Measurements from ENCODE around the gene ITGB7.
"Not testable (repeated sequence)": the region's sequence is repeated elsewhere in the genome, so short reads cannot be mapped to it uniquely, and the experiment has no call there.

The ITGB7 gene

DNA sequence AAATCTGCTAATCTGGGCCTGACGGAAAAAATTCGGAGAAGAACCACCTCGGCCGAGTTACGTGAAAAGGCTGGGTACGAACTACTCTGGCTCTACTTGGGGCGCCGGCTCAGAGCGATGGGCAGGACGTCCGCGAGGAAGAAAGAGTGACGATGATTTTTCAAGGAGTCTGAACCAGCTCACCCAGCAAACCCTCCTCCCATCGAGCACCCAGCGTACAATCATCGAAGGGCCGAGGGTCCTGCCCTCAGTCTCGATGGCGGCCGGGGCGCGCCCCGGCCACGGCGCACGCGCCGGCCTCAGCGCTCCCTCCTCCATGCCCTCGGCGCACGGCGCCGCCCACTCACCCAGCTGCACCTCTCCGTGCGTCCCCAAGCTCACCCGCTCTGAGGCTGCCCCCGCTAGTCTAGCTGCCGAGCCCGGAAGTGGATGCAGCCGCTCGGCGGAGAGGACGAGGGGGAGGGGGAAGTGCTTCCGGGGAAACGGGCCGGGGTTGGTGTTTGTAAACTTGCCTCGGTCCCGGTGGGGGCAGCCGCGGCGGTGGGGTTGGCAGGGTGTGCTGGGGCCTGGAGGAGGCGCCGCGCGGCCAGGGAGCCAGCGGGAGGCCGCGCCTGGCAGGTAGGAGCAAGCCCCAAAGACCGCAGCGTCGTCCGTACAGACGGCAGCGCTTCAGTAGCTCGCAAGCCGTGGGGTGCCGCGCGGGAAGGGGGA lies 26.7 kb downstream of the ITGB7 start, which contains the start of the genes CSAD and ZNF740:
Gene CSAD, minus strand, starts transcription at position 706 of the 711 bp plus-strand sequence. CDS start 7,455 bp downstream, outside the sequence.
Gene ZNF740, plus strand, starts transcription at position 503 of the 711 bp plus-strand sequence. CDS start 1,262 bp downstream, outside the sequence.
- DNase-seq (ENCODE audit: low read depth in 2 of 2), result peak; percentile 94 to 98

DNA sequence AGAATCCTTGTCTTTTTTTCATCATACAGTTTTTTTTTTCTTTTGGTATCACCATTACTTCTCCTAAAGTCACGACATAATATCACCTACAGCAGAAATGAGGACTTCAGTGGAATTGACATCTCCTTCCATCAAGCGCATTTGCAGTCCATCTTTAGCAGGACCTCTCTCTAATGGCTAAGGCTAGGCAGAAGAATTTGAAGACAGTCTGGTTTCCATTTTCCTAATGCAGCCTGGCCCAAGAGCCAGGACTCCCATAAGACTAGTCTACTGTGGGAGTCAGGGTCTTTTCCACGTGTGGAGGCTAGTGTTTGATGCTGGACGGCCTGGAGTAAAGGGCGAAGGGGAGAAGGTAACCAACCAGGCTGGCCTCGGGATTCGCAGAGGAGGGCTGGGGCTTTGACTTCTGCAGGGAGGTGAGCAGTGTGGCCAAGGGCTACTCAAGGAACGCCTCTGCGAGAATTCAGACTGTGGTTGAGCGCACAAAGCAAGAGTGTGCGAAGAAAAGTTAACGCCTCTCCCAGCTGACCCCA lies 27.3 kb downstream of the ITGB7 start:
- no peak for DNase-seq (ENCODE audit: low read depth in 2 of 2)

GRCh38 chr12:53178803-53179202 lies 28.2 kb downstream of the ITGB7 start:
- DNase-seq (ENCODE audit: low read depth in 2 of 2), result not testable (repeated sequence)

DNA sequence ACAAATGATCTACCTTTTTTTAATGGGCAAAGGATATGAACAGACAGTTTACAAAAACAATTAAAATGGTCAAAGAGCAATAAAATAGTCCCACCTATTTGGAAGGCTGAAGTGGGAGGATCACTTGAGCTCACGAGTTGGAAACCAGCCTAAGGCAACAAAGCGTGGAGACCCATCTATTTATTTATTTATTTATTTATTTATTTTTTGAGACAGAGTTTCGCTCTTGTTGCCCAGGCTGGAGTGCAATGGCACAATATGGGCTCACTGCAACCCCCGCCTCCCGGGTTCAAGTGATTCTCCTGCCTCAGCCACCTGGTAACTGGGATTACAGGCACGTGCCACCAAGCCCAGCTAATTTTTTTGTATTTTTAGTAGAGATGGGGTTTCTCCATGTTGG lies 29.6 kb downstream of the ITGB7 start:
- not testable (repeated sequence) for DNase-seq (ENCODE audit: low read depth in 2 of 2)

DNA sequence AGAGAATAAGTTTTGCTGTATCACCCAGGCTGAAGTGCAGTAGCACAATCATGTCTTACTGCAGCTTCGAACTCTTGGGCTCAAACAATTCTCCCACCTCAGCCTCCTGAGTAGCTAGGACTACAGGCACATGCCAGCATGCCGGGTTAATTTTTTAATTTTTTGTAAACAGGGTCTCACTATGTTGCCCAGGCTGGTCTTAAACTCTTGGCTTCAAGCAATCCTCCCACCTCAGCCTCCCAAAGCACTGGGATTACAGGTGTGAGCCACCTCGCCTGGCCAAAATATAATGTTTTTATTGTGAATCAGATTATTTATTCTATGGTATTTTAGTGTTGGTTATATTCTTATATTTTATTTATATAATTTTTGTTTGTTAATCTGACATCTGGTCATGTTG lies 30.3 kb downstream of the ITGB7 start:
- DNase-seq (ENCODE audit: low read depth in 2 of 2), result no peak

DNA sequence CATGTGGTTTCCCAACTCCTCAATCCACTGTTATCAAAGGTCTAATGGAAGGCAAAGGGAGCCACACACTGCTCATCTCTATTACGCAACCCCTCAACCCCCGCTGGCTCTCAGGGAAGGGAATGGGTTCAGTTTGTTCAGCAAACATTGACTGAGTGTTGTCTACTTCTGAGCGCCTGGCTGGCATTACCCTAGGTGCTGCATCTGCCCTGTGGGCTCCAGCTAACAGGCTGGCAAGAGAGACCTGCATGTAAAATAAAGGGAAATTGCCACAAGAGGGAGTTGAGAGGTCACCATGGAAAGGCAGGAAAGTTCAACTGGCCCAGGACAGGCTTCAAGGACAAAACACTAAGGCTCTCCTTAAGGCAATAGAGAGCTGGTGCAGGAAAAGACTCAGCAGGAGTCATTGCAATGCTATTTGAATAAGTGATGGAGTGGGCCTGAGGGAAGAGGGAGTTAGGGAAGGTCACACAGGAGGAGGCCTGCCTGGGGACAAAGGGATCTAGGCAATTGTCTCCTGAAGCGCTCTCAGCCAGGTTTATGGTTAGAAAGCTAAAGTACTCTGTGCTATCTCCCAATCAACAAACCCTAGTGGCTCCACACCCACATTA lies 32.1 kb downstream of the ITGB7 start:
- DNase-seq (ENCODE audit: low read depth in 2 of 2), result no peak

- DNase-seq (ENCODE audit: low read depth in 2 of 2), result no peak
Observed at GRCh38 chr12:53173085-53173715, 33.9 kb downstream of the ITGB7 start.

- DNase-seq (ENCODE audit: low read depth in 2 of 2), result no peak
Observed at GRCh38 chr12:53172352-53172751, 34.7 kb downstream of the ITGB7 start.

DNA sequence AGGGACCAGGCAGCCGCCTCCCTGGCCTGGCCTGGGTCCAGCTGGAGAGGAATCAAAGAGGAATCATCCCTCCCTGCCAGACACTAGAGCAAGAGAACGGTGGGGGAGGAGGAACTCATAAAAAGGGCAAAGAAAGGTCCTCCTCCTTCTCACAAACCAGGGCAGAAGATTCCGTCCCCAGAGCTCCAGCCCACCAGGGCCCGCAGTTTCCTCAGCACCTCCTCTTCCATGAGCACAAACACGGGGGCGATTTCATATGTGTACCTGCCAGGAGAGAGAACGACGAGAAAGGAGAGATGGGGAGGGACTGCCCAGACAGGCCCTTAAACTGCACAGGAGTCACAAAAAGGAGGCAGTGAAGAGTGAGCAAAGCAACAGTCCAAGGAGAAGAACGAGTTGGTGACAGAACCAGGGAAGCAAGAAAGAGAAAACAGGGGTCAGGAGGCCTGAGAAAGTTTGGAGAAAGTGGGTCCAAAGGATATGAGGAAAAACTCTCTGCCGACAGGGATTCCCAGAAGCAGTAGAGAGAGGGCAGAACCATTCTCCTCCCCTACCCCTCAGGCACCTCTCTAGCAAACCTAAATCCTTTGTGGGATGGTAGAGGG lies 35.2 kb downstream of the ITGB7 start:
- no peak for DNase-seq (ENCODE audit: low read depth in 2 of 2)

- DNase-seq (ENCODE audit: low read depth in 2 of 2), result no peak
Observed at GRCh38 chr12:53170876-53171724, 36.0 kb downstream of the ITGB7 start.

- DNase-seq (ENCODE audit: low read depth in 2 of 2), result no peak
Observed at GRCh38 chr12:53170215-53170614, 36.8 kb downstream of the ITGB7 start.

DNA sequence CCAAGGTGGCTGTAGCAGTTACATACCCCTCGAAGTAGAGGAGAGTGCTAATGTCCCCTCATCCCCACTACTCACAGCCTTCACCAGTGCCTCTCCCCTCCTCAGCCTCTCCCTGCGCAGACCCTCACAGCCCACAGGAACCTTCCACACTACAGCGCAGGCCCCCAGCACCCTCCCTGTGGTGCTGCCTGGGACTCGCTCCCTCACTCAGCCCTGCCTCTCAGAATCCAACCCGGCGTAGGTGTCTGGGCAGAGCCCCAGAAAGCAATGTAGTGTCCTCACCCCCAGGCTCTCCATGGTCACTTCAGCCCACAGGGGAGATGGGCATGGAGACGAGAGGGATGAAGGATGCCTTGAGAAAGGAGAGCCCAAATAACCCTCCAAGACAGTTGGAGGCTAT lies 37.4 kb downstream of the ITGB7 start:
- no peak for DNase-seq (ENCODE audit: low read depth in 2 of 2)

DNA sequence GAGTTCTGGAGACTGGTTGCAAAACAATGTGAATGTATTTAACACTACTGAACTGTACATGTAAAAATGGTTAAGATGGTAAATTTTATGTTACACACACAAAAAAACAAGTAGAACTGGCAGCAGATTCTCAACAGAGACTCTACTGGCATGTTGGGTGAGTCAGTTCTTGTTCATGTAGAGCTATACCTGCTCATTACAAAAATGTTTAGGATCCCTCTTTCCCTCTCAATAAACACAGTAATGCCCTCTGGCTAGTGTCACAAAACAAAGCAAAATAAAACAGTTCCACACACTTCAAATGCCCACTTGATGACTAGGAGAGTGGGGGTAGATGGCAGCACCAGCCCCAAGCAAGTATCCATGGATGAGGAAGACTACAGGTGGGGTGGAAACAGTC lies 40.2 kb downstream of the ITGB7 start:
- DNase-seq (ENCODE audit: low read depth in 2 of 2), result no peak

DNA sequence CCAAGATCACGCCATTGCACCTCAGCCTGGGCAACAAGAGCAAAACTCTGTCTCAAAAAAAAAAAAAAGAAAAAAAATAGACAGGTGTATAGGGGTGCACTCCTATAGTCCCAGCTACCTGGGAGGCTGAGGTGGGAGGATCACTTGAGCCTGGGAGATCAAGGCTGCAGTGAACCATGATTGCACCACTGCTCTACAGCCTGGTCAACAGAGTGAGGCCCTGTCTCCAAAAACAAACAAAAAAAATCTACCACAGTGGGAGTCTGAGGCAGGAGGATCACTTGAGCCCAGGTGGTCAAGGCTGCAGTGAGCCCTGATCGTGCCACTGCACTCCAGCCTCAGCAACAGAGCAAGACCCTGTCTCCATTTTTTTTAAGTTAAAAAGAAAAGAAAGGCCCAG lies 44.0 kb downstream of the ITGB7 start:
- not testable (repeated sequence) for DNase-seq (ENCODE audit: low read depth in 2 of 2)

DNA sequence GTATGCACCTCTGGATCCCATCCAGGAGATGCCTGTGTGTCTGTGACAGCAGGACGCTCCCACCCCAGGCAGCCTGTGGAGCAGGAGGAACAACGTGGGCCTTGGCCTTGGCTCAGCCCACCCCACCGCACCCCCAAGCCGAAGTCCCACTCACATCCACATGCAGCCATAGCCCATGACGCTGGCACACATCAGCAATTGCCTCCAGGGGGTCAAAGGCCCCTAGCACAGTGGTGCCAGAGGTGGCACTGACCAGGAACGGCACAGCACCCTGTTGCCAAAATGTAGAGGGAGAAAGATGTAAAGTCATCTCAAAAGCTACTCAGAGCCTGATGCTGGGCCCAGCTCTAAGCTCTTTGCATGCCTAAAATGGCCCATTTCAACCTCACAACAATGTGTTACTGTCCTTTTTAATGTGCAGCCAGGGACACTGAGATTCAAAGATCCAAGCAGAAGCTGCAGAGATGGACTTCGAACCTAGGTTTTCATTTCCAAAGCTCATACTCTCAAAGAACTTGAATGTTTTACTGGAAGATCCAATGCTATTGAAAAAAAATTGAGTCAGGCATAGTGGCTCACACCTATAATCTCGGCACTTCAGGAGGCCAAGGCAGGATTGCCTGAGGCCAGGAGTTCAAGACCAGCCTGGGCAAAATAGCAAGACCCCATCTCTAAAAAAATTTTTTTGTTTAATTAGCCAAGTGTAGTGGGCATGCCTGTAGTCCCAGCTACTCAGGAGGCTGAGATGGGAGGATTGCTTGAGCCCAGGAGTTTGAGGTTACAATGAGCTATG lies 45.7 kb downstream of the ITGB7 start:
- no peak for DNase-seq (ENCODE audit: low read depth in 2 of 2)

- DNase-seq (ENCODE audit: low read depth in 2 of 2), result no peak
Observed at GRCh38 chr12:53160673-53161072, 46.4 kb downstream of the ITGB7 start.

DNA sequence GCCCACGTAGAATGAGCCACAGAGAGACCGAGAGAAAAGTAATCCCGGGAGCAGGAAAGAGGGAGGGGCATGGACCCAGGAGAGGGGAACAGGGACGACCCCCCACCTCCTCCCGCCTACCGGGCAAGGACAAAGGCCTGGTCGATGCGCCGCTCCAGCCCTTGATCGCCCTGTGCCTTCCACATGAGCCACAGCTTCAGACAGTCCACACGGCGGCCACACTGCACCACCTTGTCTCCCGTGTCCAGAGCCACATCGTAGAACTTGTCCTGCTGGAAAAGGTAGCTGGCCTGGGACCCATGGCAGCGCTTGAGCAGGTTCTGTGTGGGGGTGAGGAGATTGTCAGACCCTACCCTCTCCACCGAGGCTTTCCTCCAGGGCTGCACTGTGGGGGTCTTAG lies 47.1 kb downstream of the ITGB7 start:
- DNase-seq (ENCODE audit: low read depth in 2 of 2), result no peak

GRCh38 chr12:53159195-53159839 lies 47.7 kb downstream of the ITGB7 start:
- peak; percentile 78 to 83 for DNase-seq (ENCODE audit: low read depth in 2 of 2)

GRCh38 chr12:53152390-53152789 lies 54.7 kb downstream of the ITGB7 start:
- DNase-seq (ENCODE audit: low read depth in 2 of 2), result no peak

DNA sequence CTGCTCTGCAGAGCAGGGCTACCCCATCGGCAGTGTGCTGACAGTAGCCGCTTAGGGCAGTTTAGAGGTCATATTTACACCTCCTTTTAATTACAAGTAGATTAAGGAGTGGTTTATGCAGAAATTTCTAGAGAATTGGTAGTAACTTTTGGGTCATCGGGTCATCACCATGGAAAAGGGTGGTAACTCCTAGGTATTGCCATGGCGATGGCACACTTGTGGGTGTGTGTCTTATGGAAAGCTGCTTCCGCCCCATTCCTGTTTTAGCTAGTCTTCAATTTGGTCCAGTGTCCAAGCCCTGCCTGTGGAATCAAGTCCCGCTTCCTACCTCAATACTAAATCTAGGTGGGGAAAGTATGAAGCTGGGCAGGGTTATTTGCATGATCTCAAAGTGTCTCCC lies 56.0 kb downstream of the ITGB7 start:
- DNase-seq (ENCODE audit: low read depth in 2 of 2), result no peak
